ENCODE results near the gene NPHP4. TPM values are rescaled to one million over a fixed set of nuclear protein-coding genes. Genes with fewer than 3 reads are reported as not detected.

Gene NPHP4
- total and polyA plus RNA-seq, 9 of the 15 experiments (the other 6 are each of a cell fraction or from before 2014, with no cell fraction given) = 0.52 to 26.2 (median 6.7) TPM

DNA sequence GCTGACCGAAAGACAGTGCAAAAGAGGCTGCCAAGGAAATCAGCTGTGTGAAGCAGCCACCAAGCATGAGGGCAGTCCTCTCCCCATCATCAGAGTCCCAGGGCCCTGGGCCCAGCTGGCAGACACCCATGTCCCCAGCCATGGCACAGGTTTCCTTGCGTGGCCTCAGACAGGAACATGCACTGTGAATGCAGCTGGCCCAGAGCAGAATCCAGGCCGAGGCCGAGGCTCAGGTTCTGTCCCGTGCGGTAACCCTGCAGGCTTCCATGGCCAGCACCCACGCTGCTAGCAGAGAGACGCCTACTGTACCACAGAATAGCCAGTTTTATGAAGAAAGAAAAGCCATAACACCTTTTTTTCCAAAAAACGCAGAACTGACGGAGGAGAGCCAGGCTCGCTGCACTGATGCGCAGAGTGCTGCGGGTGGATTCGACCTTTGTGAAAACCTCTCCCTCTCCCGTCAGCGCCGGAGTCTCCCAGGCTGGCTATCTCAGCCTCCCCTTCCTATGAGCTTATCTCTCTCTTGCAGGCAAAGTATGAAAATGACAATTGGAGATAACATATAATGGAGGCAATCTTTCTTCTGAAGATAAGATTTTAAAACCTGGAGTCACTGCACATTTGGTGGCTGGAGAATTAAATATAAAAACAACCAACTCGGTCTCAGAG, 106.6 kb downstream of the NPHP4 start (continued):
- TF ChIP-seq SRSF1 (IDR thresholded peaks at IDR 0.05; ENCODE audit: low read depth, low read length) = no peak
- TF ChIP-seq GABPB1 (CRISPR knock-in tag; IDR thresholded peaks at IDR 0.05) = no peak
- peak; percentile 58 to 93; a peak in 3 of 4 replicates for TF ChIP-seq HDAC1 (IDR thresholded peaks at IDR 0.05)
- peak; percentile 99 for TF ChIP-seq KLF16 (IDR thresholded peaks at IDR 0.05)
- no peak for TF ChIP-seq CBX1 (IDR thresholded peaks at IDR 0.05; ENCODE audit: low read depth)
- TF ChIP-seq, protein P1, sequence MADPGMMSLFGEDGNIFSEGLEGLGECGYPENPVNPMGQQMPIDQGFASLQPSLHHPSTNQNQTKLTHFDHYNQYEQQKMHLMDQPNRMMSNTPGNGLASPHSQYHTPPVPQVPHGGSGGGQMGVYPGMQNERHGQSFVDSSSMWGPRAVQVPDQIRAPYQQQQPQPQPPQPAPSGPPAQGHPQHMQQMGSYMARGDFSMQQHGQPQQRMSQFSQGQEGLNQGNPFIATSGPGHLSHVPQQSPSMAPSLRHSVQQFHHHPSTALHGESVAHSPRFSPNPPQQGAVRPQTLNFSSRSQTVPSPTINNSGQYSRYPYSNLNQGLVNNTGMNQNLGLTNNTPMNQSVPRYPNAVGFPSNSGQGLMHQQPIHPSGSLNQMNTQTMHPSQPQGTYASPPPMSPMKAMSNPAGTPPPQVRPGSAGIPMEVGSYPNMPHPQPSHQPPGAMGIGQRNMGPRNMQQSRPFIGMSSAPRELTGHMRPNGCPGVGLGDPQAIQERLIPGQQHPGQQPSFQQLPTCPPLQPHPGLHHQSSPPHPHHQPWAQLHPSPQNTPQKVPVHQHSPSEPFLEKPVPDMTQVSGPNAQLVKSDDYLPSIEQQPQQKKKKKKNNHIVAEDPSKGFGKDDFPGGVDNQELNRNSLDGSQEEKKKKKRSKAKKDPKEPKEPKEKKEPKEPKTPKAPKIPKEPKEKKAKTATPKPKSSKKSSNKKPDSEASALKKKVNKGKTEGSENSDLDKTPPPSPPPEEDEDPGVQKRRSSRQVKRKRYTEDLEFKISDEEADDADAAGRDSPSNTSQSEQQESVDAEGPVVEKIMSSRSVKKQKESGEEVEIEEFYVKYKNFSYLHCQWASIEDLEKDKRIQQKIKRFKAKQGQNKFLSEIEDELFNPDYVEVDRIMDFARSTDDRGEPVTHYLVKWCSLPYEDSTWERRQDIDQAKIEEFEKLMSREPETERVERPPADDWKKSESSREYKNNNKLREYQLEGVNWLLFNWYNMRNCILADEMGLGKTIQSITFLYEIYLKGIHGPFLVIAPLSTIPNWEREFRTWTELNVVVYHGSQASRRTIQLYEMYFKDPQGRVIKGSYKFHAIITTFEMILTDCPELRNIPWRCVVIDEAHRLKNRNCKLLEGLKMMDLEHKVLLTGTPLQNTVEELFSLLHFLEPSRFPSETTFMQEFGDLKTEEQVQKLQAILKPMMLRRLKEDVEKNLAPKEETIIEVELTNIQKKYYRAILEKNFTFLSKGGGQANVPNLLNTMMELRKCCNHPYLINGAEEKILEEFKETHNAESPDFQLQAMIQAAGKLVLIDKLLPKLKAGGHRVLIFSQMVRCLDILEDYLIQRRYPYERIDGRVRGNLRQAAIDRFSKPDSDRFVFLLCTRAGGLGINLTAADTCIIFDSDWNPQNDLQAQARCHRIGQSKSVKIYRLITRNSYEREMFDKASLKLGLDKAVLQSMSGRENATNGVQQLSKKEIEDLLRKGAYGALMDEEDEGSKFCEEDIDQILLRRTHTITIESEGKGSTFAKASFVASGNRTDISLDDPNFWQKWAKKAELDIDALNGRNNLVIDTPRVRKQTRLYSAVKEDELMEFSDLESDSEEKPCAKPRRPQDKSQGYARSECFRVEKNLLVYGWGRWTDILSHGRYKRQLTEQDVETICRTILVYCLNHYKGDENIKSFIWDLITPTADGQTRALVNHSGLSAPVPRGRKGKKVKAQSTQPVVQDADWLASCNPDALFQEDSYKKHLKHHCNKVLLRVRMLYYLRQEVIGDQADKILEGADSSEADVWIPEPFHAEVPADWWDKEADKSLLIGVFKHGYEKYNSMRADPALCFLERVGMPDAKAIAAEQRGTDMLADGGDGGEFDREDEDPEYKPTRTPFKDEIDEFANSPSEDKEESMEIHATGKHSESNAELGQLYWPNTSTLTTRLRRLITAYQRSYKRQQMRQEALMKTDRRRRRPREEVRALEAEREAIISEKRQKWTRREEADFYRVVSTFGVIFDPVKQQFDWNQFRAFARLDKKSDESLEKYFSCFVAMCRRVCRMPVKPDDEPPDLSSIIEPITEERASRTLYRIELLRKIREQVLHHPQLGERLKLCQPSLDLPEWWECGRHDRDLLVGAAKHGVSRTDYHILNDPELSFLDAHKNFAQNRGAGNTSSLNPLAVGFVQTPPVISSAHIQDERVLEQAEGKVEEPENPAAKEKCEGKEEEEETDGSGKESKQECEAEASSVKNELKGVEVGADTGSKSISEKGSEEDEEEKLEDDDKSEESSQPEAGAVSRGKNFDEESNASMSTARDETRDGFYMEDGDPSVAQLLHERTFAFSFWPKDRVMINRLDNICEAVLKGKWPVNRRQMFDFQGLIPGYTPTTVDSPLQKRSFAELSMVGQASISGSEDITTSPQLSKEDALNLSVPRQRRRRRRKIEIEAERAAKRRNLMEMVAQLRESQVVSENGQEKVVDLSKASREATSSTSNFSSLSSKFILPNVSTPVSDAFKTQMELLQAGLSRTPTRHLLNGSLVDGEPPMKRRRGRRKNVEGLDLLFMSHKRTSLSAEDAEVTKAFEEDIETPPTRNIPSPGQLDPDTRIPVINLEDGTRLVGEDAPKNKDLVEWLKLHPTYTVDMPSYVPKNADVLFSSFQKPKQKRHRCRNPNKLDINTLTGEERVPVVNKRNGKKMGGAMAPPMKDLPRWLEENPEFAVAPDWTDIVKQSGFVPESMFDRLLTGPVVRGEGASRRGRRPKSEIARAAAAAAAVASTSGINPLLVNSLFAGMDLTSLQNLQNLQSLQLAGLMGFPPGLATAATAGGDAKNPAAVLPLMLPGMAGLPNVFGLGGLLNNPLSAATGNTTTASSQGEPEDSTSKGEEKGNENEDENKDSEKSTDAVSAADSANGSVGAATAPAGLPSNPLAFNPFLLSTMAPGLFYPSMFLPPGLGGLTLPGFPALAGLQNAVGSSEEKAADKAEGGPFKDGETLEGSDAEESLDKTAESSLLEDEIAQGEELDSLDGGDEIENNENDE (IDR thresholded peaks at IDR 0.05; ENCODE audit: low read depth, low read length) = no peak
- no peak for TF ChIP-seq ZNF277 (CRISPR knock-in tag; IDR thresholded peaks at IDR 0.05; ENCODE audit: borderline replicate concordance)
- TF ChIP-seq ZNF766 (CRISPR knock-in tag; conservative IDR thresholded peaks at IDR 0.05) = peak; percentile 96
- TF ChIP-seq CTBP1 (IDR thresholded peaks at IDR 0.05; ENCODE audit: borderline replicate concordance) = peak; percentile 94
- TF ChIP-seq SAFB (IDR thresholded peaks at IDR 0.05; ENCODE audit: borderline replicate concordance, low read depth, low read length) = no peak
- peak; percentile 100 for TF ChIP-seq SMARCE1 (IDR thresholded peaks at IDR 0.05)
- no peak for TF ChIP-seq PBX2 (CRISPR knock-in tag; IDR thresholded peaks at IDR 0.05; ENCODE audit: low read depth)
- peak; percentile 74 for TF ChIP-seq PBX2 (tag; conservative IDR thresholded peaks at IDR 0.05; ENCODE audit: low read depth)
